Endothelial cell of umbilical vein (primary cell): ENCODE measurements around the gene CDX1. TPM values are rescaled to one million over a fixed set of nuclear protein-coding genes. Genes with fewer than 3 reads are reported as not detected.

Experiments used
- BruUV-seq: library from RNA; stranded (reverse); fragments of 400-500 nt; replicated peaks from 2 replicates; lab custom pipeline; 2021; lab: Mats Ljungman, UMichigan
- CTCF ChIA-PET: fragments of 300-600, 350-600 bp; sonication (Branson Sonifier 250); formaldehyde crosslinking; loops from one replicate; lab custom pipeline; 2021; ENCODE audit warnings: antibody characterized with exemption, inconsistent platforms; lab: Charles Lee
- POLR2A ChIA-PET: fragments of 300-600, 350-600 bp; sonication (Branson Sonifier 250); formaldehyde crosslinking; loops from one replicate; lab custom pipeline; 2021; ENCODE audit warnings: antibody characterized with exemption, inconsistent platforms; lab: Charles Lee
- DNase-seq: peaks from one replicate; pipeline ENCODE4 v3.0.0-alpha.2; 2011; ENCODE audit warnings: low read depth, low spot score
- FAIRE-seq: peaks from 2 replicates; lab custom pipeline; 2011; peaks lifted over from hg19 to GRCh38; lab: Jason Lieb, UNC
- H2AFZ ChIP-seq: 2 replicates; pipeline ENCODE4 v1.6.0; 2012; ENCODE audit warnings: low read depth, low read length, control low read depth, inconsistent platforms
- H3K27ac ChIP-seq: 2 replicates; pipeline ENCODE4 v1.5.1; 2011; ENCODE audit warnings: low read depth, mild to moderate bottlenecking, control low read depth, low read length, moderate library complexity; ENCODE audit not compliant: insufficient read depth
- H3K27me3 ChIP-seq, 2 experiments: 2 replicates each; pipeline versions ENCODE4 v1.6.0 to v1.6.1; 2011; ENCODE audit warnings: low read length in 2 of 2, mixed read lengths in 1 of 2; ENCODE audit not compliant: control insufficient read depth in 2 of 2, insufficient read depth in 2 of 2
- H3K36me3 ChIP-seq, 2 experiments: 2 replicates in 1 of 2; 3 replicates in 1 of 2; pipeline ENCODE4 v1.5.1; 2011; ENCODE audit warnings: low read length in 2 of 2, mild to moderate bottlenecking in 1 of 2, moderate library complexity in 1 of 2; ENCODE audit not compliant: control insufficient read depth in 2 of 2, insufficient read depth in 2 of 2; ENCODE audit errors: extremely low read depth in 1 of 2
- H3K4me1 ChIP-seq: 3 replicates; pipeline ENCODE4 v1.5.1; 2011; ENCODE audit warnings: mild to moderate bottlenecking, low read length; ENCODE audit not compliant: control insufficient read depth, insufficient read depth; ENCODE audit errors: extremely low read depth
- H3K4me2 ChIP-seq: 2 replicates; pipeline ENCODE4 v1.6.1; 2011; ENCODE audit warnings: low read length, control low read depth, mixed read lengths; ENCODE audit not compliant: insufficient read depth
- H3K4me3 ChIP-seq, 3 experiments: fragments of 200-600 bp in 1 of 3; sonication (generic), shearing (Covaris generic) in 1 of 3; replicated peaks in 1 of 3; 2 replicates each; pipeline ENCODE4 v1.5.1; 2011 to 2016; ENCODE audit warnings: control low read depth in 3 of 3, low read length in 3 of 3, mild to moderate bottlenecking in 2 of 3, inconsistent platforms in 1 of 3, low read depth in 1 of 3, moderate library complexity in 1 of 3; ENCODE audit not compliant: insufficient read depth in 1 of 3
- H3K79me2 ChIP-seq: 2 replicates; pipeline ENCODE4 v1.6.0; 2012; ENCODE audit warnings: low read length, inconsistent platforms; ENCODE audit not compliant: control insufficient read depth, insufficient read depth
- H3K9ac ChIP-seq: replicated peaks from 2 replicates; pipeline ENCODE3; 2011; ENCODE audit warnings: low read length, control low read depth; ENCODE audit not compliant: insufficient read depth; ENCODE audit errors: extremely low read depth
- H3K9me1 ChIP-seq: replicated peaks from 3 replicates; pipeline ENCODE4 v1.6.0; 2011; ENCODE audit warnings: mild to moderate bottlenecking, low read length; ENCODE audit not compliant: control insufficient read depth, insufficient read depth; ENCODE audit errors: extremely low read depth
- H3K9me3 ChIP-seq: replicated peaks from 2 replicates; pipeline ENCODE4 v1.5.1; 2012; ENCODE audit warnings: low read length, inconsistent platforms; ENCODE audit not compliant: control insufficient read depth, insufficient read depth
- H4K20me1 ChIP-seq: replicated peaks from 2 replicates; pipeline ENCODE3; 2011; ENCODE audit warnings: mild to moderate bottlenecking, low read length; ENCODE audit not compliant: control insufficient read depth, insufficient read depth; ENCODE audit errors: extremely low read depth
- CTCF ChIP-seq, 2 donors: IDR thresholded peaks; 1 replicate in 1 of 2; 2 replicates in 1 of 2; pipeline ENCODE4 v1.5.1; 2011; ENCODE audit warnings: low read length in 2 of 2, mild to moderate bottlenecking in 2 of 2, moderate library complexity in 2 of 2, control low read depth in 1 of 2, inconsistent platforms in 1 of 2, low read depth in 1 of 2; ENCODE audit not compliant: insufficient read depth in 1 of 2; ENCODE audit errors: extremely low read depth in 1 of 2
- EZH2 ChIP-seq: IDR thresholded peaks from 2 replicates; pipeline ENCODE4 v1.6.1; 2012; ENCODE audit warnings: borderline replicate concordance, low read depth, mild to moderate bottlenecking, moderate library complexity, low read length, inconsistent platforms; ENCODE audit not compliant: severe bottlenecking
- FOS ChIP-seq: IDR thresholded peaks from 2 replicates; pipeline ENCODE4 v1.6.1; 2011; ENCODE audit warnings: mild to moderate bottlenecking, low read length, moderate library complexity, borderline replicate concordance; ENCODE audit not compliant: insufficient read depth
- GATA2 ChIP-seq: IDR thresholded peaks from 2 replicates; pipeline ENCODE4 v1.7.0; 2011; ENCODE audit warnings: low read depth, mild to moderate bottlenecking, moderate library complexity, mixed read lengths, low read length; ENCODE audit not compliant: insufficient read length, insufficient read depth
- JUN ChIP-seq: IDR thresholded peaks from 2 replicates; pipeline ENCODE4 v1.6.1; 2011; ENCODE audit warnings: borderline replicate concordance, low read depth; ENCODE audit not compliant: insufficient read length, insufficient read depth
- MAX ChIP-seq: IDR thresholded peaks from 2 replicates; pipeline ENCODE4 v1.6.1; 2011; ENCODE audit not compliant: insufficient read depth, insufficient read length
- MYC ChIP-seq: IDR thresholded peaks from one replicate; pipeline ENCODE4 v1.6.1; 2011; ENCODE audit warnings: mild to moderate bottlenecking, low read depth, low read length
- POLR2A ChIP-seq: IDR thresholded peaks from 2 replicates; pipeline ENCODE4 v1.6.1; 2012; ENCODE audit warnings: low read depth, mild to moderate bottlenecking, control low read depth, low read length
- POLR2AphosphoS5 ChIP-seq: IDR thresholded peaks from 2 replicates; pipeline ENCODE4 v1.6.1; 2012; ENCODE audit warnings: low read depth, mild to moderate bottlenecking, control low read depth, low read length, moderate library complexity; ENCODE audit not compliant: insufficient read depth
- dilution Hi-C: fragments of 300-500 bp; cut with MboI; formaldehyde crosslinking; loops from one replicate; pipeline ENCODE4 v1.15.0; 2019; ENCODE audit warnings: low sequenced_read_pairs; ENCODE audit not compliant: extremely low pct_ligation_motif_present
- intact Hi-C: fragments of 100-400 bp; cut with micrococcal nuclease; formaldehyde crosslinking; loops from one replicate; pipeline ENCODE4 v1.10.0; 2022
- polyA plus RNA-seq, 4 experiments: library from polyadenylated mRNA; depleted of rRNA in 3 of 4; stranded (reverse) in 3 of 4; unstranded in 1 of 4; fragments of >200 nt; gene quantifications; 2 replicates each; pipeline versions ENCODE4 v1.2.1 to v1.2.3, GENCODE V29; 2011 to 2012; ENCODE audit warnings: missing spikeins in 1 of 4
- total RNA-seq: library from RNA; stranded (reverse); gene quantifications from 2 replicates; pipeline ENCODE4 v1.2.3, GENCODE V29; 2021

Gene CDX1
- total and polyA plus RNA-seq, 2 donors (not counting 3 experiments of a cell fraction or from before 2014, with no cell fraction given) = not detected

- ChIA-PET POLR2A (no interaction called here), CTCF (no interaction called here)
- H3K36me3 ChIP-seq = no peaks in the 10 kb centered on the region
- FAIRE-seq (no peak), DNase-seq (no peak)
- H3K79me2 ChIP-seq = no peaks in the 10 kb centered on the region
- dilution Hi-C loops = no loop called here
- H3K9me3 ChIP-seq = no peaks in the 10 kb centered on the region
- H3K9ac ChIP-seq = no peak overlapping the region
- no peaks in the 10 kb centered on the region for H4K20me1 ChIP-seq
- H3K4me1 ChIP-seq = no peaks in the 10 kb centered on the region
- intact Hi-C loops = no loop called here
- peaks cover 11 to 26% of the 10 kb centered on the region in 2 experiments for H3K27me3 ChIP-seq
- H3K9me1 ChIP-seq = no peaks in the 10 kb centered on the region
- H2AFZ ChIP-seq = no peak overlapping the region
- no peak overlapping the region for H3K4me2 ChIP-seq
- no peak overlapping the region for H3K27ac ChIP-seq
- no peak overlapping the region for H3K4me3 ChIP-seq
- BruUV-seq = no TSS peak
- TF ChIP-seq EZH2 (no peak), JUN (no peak), FOS (no peak), POLR2A (no peak), MYC (no peak), CTCF (IDR thresholded peaks at IDR 0.05; ENCODE audit: extremely low read depth in 1 of 2, insufficient read depth in 1 of 2, low read depth in 1 of 2, low read length in 2 of 2) (no peak), GATA2 (no peak), MAX (no peak), POLR2AphosphoS5 (no peak)
Observed at GRCh38 chr5:150183436-150183835, 16.9 kb downstream of the CDX1 start.
